GM12891 (cell line): ENCODE results near the gene AKAIN1.

Source experiments
- POLR2A ChIP-seq: IDR thresholded peaks from 2 replicates; pipeline ENCODE4 v1.6.1; 2011; ENCODE audit warnings: low read depth, low read length, control low read depth
- POLR2AphosphoS5 ChIP-seq: IDR thresholded peaks from 2 replicates; pipeline ENCODE4 v1.6.1; 2011; ENCODE audit warnings: low read depth, low read length, control low read depth
- SPI1 ChIP-seq: IDR thresholded peaks from 2 replicates; pipeline ENCODE4 v1.6.1; 2011; ENCODE audit warnings: low read depth, low read length, control low read depth

DNA sequence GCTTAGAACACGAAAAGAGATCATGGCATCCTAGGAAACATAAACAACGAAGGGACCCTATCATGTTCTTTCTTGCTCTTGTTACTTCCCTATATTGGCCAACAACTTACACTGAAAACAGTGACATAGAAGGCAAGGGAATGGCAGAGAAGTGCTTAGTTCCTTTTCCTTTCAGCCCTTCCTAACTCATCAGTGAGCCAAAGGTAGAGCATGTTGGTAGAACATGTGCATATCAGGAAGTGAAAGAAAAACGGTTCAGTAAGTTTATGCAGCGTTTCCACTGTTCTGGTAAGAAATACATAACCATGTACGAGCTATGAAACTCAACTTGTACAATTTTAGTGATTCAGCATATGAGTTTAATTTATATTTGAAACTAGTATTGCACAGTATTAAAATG lies 21.7 kb downstream of the AKAIN1 start:
- no peak for TF ChIP-seq POLR2AphosphoS5
- peak; percentile 77 for TF ChIP-seq SPI1
- no peak for TF ChIP-seq POLR2A
